Activated CD4-positive, CD25-positive, alpha-beta regulatory T cell treated with anti-CD3 and anti-CD28 coated beads, Interleukin-2, amount 50 U/mL, for 24 hours (primary cell): ENCODE data around the gene DPH5.
"Not testable (repeated sequence)": the region's sequence is repeated elsewhere in the genome, so short reads cannot be mapped to it uniquely, and the experiment has no call there.

ENCODE experiments used
- ATAC-seq, 2 donors: fragments of 150-1000 bp; cut with Tn5 transposase; one replicate each; pipeline ENCODE4 v1.10.0; 2021; ENCODE audit warnings: mild to moderate bottlenecking in 1 of 2, moderate library complexity in 1 of 2

The DPH5 gene, protein sequence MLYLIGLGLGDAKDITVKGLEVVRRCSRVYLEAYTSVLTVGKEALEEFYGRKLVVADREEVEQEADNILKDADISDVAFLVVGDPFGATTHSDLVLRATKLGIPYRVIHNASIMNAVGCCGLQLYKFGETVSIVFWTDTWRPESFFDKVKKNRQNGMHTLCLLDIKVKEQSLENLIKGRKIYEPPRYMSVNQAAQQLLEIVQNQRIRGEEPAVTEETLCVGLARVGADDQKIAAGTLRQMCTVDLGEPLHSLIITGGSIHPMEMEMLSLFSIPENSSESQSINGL

DNA sequence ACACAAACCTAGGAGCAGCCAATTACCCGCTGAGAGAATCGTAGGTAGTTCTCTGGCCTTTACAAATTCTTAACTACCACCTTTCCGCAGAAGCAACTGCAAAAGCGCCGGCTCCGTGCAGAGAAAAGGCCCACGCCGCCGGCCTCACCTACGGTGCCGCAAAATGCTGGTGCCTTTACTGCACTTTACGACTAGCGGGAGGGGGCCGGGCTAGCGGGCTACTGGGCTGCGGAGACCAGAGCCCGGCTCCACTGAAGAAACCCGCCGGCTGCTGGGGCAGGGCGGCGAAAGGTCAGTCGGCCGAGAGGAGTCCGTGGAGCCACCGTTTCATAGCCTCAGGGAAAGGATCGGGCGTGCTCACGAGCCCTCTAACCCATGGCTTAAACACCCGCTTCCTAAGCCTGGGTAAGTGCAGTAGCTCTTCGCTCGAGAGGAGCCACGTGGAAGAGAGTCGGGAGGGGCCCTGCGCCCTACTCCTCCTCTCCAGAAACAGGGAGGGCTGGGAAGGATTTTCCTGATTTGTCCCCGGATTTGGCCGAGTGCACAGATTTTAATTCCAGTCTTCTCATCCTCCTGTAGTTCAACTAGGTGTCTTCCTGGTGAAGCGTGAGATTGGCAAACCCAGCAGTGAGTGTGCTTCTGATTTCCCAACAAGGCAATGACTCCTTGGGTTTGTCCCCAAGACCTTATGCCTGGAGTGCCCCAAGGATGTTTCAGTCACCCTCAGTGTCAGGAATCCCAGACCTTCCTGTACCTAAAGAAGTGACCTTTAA lies at the start of gene DPH5:
DPH5 (minus strand) TSS at position 128 of the 773 bp plus-strand sequence. CDS start 341 bp downstream, outside the sequence.
- ATAC-seq, result peak; percentile 92 to 93

DNA sequence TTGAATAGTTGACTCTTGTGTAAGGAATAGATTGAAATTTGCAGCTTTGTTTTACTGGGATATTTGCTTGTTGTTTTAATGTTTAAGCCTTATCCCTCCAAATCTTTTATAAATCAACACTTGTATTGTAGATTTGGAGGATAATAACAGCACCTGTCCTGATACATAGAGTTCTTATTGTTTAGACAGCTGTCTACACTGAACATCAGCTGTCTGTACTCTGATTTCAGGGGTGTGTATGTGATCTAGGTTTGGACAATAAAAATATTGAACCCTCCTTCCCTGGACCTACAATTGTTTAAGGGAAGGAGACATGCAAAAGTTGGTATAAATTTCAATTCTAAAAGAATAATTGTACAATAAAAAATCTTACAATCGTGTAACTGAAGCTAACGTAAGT lies 48.3 kb upstream of the DPH5 start:
- ATAC-seq, result no peak

DNA sequence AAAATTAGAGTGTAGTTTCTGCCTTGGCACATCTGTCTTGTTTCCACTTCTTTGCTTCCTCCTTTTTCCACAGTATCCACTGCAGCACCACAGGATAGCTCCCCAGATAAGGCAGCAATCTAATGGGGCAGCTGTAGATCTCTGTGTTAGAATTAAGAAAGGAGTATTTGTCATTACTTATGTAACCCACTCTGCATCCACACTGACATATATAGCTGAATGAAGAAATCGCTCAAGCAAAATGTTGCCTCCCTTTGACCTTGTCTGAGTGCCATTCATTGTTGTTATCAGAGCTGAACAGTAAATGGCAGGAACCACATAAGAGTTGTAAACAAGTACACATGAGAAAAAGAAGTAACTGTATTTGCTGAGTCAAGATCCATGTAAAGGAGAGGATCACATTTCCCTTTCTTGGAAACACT lies 45.9 kb upstream of the DPH5 start:
- no peak for ATAC-seq

DNA sequence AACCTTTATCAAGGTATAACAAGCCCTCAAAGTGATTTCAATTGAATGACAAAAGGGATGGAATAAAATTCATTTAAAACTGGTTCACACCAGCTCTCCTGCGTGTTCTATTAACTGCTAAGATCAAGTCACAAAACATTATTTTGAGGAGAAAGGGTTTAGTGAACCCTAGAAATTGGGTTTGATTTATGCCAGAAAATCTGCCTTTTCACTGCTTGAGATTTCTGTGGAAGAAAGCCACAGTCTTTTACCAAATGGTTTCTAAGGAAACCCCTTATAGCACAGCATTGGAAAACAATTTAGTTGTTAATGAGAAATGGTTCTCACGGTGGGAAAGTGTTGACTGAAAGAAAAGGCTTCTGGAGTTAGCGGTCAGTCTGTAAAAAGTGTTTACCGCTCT lies 43.6 kb upstream of the DPH5 start:
- no peak for ATAC-seq

DNA sequence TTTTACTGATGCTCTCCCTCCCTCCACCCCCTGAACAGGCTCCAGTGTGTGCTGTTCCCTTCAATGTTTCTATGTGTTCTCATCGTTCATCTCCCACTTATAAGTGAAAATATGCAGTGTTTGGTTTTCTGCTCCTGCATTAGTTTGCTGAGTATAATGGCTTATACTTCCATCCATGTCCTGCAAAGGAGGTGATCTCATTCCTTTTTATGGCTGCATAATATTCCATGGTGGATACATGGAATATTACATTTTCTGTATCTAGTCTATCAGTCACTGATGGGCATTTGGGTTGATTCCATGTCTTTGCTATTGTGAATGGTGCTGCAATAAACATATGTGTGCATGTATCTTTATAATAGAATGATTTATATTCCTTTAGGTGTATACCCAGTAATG lies 41.4 kb upstream of the DPH5 start:
- not testable (repeated sequence) for ATAC-seq

DNA sequence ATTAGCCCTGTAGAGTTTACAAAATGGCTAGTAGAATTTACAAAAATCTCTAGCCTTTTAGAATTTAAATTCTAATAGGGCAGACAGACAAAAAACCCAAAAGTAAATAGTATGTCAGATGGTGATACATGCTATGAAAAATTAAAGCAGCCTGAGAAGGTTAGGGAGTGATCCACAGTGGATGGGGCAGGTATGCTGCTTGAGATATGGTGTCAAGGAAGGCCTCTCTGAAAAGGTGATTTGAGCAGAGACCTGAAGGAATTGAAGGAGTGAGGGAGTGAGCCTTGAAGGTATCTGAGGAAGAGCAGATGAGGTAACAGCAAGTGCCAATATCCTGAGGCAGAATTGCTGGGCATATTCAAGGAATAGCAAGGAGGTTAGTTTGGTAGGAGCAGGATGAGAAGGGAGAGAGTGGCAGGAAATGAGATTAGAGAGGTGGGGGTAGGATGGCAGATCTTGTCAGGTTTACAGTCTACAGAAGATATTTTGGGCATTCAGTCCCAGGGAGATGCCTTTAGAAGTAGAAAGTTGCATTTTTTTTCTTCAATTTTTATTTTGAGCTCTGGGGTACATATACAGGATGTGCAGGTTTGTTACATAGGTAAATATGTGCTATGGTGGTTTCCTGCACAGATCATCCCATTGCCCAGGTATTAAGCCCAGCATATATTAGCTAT lies 40.8 kb upstream of the DPH5 start:
- no peak for ATAC-seq

DNA sequence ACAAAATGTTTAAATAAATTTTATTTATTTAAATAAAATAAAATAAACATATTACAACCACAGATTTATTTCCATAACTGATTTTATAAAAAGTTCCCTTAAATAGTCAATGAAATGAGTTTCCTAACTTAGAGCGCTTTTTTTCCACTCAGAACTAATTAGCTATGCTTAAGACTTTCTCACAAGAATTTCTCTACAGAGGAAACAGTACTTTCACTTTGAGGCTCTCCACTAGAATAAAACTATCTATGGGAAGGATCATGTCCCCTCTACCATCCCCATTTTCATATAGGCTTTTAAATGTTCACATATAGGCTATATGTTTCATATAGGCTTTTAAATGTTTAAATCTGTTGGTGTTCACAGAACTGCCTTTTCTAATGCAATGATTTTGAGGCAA lies 40.0 kb upstream of the DPH5 start:
- no peak for ATAC-seq

DNA sequence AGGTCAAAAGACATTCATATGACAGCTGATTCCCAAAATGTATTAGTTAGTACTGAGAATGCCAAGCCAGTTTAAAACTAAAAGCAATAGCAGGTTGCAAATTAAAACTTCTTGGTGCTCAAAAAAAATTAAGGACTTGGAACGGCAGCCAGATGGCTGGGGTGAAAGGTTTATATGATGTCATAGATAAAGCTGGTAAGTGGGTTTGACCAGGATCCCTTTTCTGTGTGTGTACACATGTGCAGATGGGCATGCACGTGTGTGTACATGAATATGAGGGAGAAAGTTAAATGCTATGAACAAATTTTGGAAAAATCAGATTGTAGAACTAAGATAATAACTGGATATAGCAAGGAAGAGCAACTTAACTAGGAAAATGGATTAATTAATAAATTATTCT lies 39.1 kb upstream of the DPH5 start:
- ATAC-seq, result no peak

DNA sequence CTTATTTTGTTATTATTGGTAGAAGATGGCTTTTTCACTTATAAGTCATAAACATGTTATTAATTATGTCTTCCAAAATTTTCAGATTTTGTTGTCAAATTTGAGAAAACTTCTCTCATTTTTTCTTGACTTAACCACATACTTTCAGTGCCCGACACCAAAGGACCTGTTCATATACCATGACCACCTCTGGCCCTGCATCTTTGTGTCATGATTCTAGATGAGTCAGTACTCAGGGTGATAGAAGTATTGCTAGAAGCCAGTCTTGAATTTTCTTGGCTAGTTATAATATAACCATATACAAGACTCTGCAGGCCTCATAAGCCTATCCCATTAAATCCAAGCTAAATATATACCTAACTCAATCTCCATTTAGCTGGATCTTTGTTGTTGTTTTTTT lies 35.4 kb upstream of the DPH5 start:
- peak in 1 of 2 donors; percentile 36 for ATAC-seq

DNA sequence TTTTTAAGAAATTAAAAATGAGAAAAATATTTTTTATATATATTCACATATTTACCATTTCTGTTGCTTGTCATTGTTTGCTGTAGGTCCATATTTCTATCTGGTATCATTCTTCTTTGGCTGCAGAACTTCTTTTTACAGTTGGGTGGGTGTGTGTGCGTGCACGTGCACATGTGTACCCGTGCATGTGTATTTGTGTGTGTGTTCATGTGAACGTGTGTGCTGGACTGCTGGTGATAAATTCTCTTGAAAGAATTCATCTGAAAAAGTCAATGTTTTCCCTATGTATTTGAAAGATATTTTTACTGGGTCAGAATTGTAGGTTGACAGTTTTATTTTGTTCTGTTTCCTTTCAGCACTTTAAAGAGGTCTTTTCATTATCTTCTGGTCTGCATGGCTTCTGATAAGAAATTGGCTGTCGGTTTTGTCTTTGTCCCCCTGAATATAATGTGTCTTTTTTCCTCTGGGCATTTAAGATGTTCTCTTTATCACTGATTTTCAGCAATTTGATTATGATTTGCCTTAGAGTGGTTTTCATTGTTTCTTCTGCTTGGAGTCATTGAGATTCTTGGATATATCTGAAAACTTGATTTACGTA lies 34.5 kb upstream of the DPH5 start:
- ATAC-seq, result no peak

DNA sequence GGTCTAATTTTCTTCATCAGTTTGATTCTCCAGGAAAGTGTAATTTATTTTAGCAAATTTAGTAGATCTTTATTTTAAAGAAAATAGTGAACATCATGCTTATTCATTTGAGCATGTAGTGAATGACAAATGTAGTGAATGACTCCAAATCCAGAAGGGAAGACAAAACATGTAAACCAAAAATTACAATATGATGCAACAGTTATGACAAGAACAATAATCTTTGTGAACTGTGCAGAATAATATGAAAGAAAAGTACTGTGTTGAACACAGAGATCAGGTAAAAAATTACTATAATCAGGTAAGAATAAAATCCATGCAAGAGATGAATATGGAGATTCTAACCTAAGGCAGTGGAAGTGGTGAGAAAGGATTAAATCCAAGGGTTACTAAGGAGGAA lies 30.0 kb upstream of the DPH5 start:
- no peak for ATAC-seq

DNA sequence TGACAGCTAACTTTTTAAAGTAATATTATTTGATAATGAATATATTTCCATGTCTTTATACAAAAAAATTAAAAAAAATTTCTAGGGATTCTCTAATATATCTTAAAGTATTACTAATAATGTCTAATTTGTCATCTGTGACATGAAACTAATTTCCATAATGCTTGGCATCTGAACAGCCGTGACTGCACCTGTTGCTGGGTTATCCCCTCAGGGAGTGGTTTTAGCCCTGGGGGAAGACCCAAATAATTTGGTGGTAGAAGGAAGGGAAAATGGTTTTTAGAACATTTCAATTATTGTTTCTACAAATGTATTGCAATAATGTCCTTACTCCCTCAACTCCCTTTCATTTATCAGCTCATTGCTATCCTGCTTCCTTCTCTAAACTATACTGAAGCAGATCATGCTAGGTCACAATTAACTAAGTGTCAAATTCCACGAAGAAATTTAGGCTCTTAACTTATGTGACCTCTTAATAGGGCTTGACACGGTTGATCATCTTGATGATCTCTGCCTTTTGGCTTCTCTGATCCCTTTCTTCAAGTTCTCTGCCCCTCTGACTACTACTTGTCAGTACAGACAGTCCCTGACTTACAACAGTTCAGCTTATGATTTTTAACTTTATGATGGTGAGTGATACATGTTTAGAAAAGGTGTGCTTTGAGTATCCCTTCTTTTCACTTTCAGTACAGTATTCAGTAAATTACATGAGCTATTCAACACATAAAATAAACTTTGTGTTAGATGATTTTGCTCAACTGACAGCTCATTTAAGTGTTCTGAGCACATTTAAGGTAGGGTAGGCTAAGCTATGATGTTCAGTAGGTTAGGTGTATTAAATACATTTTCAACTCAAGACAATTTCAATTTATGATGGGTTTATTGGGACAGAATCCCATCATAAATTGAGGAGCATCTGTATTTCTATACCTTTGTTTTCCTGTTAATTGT lies 26.4 kb upstream of the DPH5 start:
- ATAC-seq, result peak; percentile 74 to 79

DNA sequence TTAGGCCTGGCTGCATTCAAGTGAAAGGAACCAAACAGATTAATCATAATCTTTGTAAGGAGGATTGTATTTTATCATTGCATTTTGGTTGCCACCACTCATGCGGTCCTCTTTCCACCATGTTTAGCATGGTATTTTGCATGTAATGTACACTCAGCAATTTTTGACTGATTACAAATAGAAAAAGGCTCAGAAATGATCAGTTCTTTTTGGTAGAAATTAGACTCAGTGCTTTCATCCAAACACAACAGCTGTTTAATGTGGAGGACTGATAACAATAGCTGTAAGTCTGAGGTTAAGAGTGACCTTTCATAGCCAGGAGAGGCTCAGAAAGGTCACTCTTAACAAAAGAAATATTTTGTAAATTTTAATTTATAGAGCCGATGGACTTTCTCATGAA lies 25.3 kb upstream of the DPH5 start:
- ATAC-seq, result no peak

DNA sequence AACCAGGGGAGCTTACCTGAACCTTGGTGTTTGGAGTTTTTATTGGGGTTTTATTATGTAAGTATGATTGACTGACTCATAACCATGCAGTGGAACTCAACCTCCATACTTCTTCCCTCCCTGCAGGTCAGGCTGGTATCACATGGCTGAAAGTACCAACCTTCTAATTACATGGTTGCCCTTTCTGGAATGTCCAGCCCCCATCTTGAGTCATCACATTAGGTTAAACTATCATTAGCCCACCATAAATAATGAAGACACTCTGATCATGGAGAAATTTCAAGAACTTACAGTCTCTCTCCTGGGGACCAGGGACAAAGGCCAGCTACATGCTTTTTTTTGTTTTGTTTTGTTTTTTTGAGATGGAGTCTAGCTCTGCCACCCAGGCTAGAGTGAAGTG lies 19.2 kb upstream of the DPH5 start:
- no peak for ATAC-seq

DNA sequence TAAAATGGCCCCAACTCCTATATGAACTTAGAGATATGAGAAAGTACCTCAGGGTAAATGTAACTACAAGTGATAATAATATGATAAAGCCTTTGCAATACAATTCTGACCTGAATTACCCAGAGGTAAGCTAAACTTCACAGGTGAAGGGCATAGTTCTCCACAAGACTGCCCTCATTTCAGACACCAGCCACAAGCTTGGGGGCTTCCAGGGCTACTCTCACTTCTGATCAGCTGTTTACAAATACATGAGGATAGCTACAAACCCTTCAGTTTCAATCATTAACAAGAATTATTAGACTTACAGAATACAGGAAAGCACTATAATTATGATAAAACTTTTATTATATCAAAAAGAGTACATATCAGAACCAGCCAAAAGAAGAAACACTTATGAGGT lies 18.7 kb upstream of the DPH5 start:
- no peak for ATAC-seq

DNA sequence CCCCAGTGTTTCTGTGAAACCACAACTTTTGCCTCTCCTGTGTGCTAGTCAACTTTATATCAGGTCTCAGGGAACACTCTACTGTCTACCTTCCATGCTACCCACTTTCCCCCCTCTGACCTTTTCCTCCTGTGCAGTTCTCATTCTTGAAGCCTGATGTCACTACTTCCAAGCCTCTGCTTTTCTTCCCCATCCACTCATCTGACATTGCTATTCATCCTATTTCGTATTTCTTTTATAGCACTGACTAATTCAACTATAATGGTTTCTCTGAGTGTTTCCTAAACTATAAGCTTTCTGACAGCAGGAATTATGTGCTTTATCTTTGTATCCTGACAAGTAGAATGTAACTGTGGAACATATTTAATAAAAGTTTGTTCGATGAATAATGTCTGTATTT lies 18.2 kb upstream of the DPH5 start:
- no peak for ATAC-seq

DNA sequence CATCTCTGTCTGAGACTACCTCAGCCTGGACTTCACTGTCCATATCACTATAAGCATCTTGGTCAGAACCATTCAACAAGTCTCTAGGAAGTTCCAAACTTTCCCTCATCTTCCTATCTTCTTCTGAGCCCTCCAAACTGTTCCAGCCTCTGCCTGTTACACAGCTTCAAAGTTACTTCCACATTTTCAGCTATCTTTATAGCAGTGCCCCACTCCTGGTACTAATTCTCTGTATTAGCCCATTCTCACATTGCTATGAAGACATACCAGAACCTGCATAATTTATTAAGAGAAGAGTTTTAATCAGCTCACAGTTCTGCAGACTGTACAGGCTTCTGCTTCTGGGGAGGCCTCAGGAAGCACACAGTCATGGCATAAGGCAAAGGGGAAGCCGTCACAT lies 15.7 kb upstream of the DPH5 start:
- no peak for ATAC-seq

DNA sequence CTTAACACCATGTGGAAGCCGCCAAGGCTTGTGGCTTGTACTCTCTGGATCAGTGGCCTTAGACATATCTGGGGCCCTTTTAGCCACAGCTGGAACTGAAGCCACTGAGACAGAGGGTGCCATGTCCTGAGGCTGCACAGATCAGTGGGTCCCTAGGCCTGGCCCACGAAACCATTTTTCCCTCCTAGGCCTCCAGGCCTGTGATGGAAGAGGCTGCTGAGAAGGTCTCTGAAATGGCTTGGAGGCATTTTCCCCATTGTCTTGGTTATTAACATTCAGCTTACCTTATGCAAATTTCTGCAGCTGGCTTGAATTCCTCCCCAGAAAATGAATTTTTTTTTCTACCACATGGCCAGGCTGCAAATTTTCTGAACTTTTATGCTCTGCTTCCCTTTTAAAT lies 15.1 kb upstream of the DPH5 start:
- ATAC-seq, result no peak

DNA sequence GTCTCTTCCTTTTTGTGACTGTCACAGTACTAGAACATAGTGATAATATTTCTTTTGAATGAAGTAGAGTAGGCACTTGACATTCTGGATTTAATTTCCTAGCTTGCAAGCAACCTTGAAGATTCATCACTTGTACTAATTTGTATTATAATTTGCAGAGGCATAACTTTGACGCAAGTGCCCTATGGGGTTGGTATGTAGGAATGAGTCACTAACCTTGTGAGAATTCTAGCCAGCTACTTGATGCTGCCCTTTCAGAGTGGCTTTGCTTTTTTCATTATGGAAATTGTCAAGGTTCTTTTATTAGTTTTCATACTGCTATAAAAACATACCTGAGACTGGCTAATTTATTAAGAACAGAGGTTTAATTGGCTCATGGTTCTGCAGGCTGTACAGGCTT lies 13.7 kb upstream of the DPH5 start:
- ATAC-seq, result no peak

DNA sequence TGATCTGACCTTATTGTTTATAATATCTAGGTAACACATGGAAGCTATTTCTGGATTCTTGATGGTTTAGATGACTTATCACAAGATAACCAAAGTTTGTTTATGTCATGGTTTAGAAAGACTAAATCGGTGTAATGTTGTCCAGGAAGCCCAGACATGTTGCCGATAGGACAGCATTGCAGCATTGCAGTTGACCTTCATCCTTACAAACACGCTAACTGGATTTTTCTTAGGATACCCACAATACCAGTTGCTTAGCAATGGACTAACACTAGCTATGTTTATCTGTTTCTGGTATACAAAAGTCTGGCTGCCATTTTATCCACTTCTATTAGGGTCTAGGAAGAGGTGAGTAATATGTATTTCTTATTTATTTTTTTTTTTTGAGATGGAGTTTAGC lies 11.7 kb upstream of the DPH5 start:
- no peak for ATAC-seq

DNA sequence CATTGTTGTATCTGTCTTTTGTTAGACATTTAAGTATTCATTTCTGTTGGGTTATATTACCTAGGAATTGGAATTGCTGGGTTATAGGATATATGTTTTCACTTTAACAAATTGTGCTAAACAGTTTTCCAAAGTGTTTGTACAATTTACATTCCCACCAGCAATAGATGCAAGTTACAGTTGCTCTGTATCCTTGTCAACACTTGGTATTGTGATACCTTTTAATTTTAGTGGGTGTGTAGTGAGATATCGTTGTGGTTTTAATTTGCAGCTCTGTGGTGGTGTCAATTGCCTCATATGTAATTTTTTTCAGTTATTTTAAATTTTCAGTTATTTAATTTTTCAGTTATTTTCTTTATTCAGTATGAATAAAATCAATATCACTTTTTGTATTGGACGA lies 7.4 kb upstream of the DPH5 start:
- no peak for ATAC-seq

DNA sequence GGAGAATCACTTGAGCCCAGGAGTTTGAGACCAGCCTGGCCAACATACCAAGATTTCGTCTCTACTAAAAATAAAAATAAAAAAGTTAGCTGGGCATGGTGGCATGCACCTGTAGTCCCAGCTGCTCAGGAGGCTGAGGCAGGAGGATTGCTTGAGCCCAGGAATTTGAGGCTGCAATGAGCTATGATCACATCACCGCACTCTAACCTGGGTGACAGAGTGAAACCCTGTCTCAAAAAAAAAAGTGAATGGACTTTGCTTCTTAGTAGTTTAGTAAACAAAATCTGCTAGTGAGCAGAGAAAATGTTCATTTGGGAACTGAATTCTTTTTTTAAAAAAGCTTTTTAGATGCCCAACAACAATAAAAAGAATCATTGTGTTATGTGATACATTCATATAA lies 6.5 kb upstream of the DPH5 start:
- ATAC-seq, result not testable (repeated sequence)
